RCC 7860 (cell line): Measurements from ENCODE around the gene NXPH1.

ENCODE experiments used
- DNase-seq: peaks from one replicate; pipeline ENCODE4 v3.0.0-alpha.2; 2015; ENCODE audit warnings: low spot score
- FAIRE-seq: peaks from 2 replicates; lab custom pipeline; 2012; peaks lifted over from hg19 to GRCh38; lab: Jason Lieb, UNC

Gene NXPH1

GRCh38 chr7:8433477-8434289, at the start of gene NXPH1:
NXPH1 (plus strand) TSS chr7:8433609.
- no peak for FAIRE-seq
- no peak for DNase-seq

- DNase-seq (no peak), FAIRE-seq (no peak)
Measured at GRCh38 chr7:8384901-8385300, 48.5 kb upstream of the NXPH1 start.

GRCh38 chr7:8386926-8387550, 46.4 kb upstream of the NXPH1 start:
- FAIRE-seq, result no peak
- no peak for DNase-seq

DNA sequence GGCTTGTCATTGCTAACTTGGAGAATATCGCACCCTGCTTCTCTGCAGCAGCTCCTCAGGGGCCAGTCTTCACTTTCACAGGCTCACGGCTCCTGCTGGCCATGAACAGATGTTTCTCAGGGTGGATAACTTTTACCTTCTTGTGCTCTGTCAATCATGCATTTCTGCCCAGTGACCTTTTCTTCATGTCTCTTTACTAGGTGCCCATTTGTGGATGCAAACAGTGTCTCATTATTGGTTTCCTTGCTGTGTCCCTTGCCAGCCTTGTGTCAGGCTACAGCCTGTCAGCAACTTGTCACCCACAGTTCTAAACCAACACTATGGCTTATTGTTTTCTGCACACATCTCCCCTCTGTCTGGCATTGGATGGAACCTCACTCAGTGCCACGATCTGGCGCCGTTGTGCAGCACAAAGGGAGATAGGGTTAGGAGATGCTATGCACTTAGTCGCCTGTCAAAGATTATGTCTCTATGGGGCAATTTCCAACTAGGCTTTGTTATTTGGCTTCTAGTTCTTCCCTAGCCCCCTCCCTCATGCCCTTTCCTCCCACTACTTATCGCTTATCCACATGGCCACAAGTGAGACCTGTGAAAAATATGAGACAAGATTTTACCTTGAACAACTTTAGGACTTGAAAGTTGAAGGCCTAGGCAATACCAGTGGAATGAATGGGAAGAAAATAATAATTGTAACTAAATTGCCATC, 45.7 kb upstream of the NXPH1 start:
- DNase-seq, result no peak
- FAIRE-seq, result no peak

GRCh38 chr7:8388257-8388625, 45.2 kb upstream of the NXPH1 start:
- no peak for FAIRE-seq

GRCh38 chr7:8389593-8390261, 43.7 kb upstream of the NXPH1 start:
- DNase-seq (no peak), FAIRE-seq (no peak)

More at GRCh38 chr7:8388257-8388625, 45.2 kb upstream of the NXPH1 start:
- no peak for DNase-seq

- DNase-seq (no peak), FAIRE-seq (no peak)
Measured at GRCh38 chr7:8390262-8390626, 43.2 kb upstream of the NXPH1 start.

DNA sequence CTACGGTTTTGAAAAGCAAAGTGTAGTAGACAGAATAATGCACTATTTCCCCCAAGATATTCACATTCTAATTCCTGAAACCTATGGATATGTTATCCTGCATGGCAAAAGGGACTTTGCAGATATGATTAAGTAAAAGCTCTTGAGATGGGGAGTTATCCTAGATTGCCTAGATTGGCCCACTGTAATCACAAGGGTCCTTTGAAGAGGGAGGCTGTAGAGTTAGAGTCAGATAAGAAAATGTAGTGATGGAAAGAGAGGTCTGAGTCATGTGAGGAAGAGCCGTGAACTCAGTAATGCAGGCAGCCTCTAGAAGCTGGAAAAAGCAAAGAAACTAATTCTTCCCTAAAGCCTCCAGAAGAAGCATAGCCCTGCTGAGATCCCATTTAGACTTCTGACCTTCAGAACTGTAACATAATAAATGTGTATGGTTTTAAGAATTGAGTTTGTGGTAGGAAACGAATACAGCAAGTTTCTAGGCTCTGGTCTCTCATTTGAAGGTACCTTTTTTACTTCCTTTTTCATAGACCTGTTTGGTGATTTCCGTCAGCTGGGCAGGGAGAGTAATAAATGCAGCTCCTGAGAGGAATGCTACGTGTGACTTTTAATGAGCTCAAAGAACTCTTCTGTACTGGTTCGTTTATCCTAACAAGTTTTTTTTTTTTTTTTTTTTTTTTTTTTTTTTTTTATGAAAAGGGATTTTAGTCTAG, 41.9 kb upstream of the NXPH1 start:
- FAIRE-seq, result no peak

GRCh38 chr7:8396294-8396693, 37.1 kb upstream of the NXPH1 start:
- FAIRE-seq (no peak), DNase-seq (no peak)

More for the DNA sequence above, 41.9 kb upstream of the NXPH1 start:
- no peak for DNase-seq

- DNase-seq, result no peak
- FAIRE-seq, result no peak
Measured at GRCh38 chr7:8408871-8409270, 24.5 kb upstream of the NXPH1 start.

DNA sequence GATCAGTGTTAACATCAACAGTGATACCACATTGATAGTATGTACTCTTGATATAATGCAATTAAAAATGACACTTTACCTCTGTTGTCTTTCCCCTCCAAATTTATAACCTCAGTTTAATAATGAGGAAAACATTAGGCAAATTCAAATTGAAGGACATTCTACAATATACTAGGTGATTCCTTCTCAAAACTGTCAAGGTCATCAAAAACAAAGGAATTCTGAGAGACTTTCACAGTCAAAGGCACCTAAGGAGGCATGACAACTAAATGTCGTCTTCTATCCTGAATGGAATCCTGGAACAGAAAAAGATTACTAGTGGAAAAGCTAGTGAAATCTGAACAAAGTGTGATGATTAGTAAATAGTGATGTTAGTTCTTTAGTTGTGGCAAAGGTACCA, 22.3 kb upstream of the NXPH1 start:
- FAIRE-seq (no peak), DNase-seq (no peak)

DNA sequence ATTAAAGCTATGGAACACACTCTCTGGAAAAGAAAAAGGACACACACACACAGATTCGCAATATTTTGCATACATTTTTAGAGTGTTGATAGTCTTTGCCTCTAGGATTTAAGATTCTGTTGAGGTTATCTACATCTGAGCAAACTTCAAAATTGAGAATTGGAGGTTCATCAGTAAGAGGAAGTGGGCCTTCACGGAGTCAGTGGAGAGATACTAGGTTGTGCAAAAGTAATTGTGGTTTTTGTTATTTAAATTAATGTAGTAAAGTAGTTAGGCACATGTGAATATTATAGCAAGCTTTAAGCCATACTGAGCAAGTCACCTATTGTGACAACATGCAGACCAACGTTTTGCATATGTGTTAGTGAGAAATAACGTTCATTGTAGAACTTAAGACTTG, 19.8 kb upstream of the NXPH1 start:
- DNase-seq (no peak), FAIRE-seq (no peak)

DNA sequence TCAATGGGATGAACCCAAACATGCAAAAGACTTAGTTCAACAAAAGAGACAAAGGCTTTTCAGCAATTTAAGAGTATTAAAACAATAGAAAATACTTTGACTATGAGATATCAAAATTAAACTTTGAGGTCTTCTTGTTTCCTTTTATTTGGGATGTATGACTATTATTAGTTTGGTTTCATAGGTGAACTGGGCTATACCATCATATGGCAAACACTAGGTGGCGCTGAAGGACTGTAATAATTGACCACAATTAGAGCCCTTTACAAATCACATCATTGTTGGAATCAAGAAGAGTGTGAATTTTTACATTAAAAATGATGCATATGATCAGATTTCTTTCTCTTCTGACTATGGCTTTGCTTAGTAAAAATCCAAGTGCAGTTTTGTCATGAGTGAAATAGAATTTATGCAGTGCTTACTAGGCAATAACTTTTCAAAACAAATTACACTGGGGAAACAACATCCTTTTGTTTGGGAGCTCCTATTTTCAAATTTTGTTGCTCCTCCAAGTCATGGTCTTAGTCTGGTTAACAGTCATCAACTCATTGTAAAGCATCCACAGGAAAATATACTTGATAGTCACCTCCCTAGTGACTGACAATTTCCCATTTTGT, 14.7 kb upstream of the NXPH1 start:
- FAIRE-seq (peak; percentile 79), DNase-seq (peak; percentile 33)

DNA sequence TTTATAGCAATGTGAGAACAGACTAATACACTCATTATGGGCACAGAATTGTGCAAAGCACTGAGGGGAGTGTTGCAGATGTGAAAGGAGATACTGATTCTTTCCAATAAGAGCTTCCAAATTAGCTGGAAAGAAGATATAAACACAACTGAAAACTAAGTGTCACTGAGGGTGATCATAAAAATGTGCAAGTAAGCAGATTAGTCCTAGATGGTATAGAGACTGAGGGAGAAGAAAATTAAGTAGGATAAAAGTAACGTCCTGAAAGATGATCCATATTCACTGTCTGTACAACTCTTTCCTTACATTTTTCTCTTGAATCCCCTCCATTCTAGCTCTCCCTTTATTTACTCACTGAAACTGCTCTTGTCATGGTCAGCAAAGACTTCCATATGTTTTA, 11.2 kb upstream of the NXPH1 start:
- FAIRE-seq, result no peak
- DNase-seq, result no peak

GRCh38 chr7:8423057-8423456, 10.4 kb upstream of the NXPH1 start:
- FAIRE-seq (no peak), DNase-seq (peak; percentile 36)

GRCh38 chr7:8425223-8425622, 8.2 kb upstream of the NXPH1 start:
- no peak for FAIRE-seq
- DNase-seq, result no peak

GRCh38 chr7:8430643-8431042, 2.8 kb upstream of the NXPH1 start:
- DNase-seq, result no peak
- no peak for FAIRE-seq

DNA sequence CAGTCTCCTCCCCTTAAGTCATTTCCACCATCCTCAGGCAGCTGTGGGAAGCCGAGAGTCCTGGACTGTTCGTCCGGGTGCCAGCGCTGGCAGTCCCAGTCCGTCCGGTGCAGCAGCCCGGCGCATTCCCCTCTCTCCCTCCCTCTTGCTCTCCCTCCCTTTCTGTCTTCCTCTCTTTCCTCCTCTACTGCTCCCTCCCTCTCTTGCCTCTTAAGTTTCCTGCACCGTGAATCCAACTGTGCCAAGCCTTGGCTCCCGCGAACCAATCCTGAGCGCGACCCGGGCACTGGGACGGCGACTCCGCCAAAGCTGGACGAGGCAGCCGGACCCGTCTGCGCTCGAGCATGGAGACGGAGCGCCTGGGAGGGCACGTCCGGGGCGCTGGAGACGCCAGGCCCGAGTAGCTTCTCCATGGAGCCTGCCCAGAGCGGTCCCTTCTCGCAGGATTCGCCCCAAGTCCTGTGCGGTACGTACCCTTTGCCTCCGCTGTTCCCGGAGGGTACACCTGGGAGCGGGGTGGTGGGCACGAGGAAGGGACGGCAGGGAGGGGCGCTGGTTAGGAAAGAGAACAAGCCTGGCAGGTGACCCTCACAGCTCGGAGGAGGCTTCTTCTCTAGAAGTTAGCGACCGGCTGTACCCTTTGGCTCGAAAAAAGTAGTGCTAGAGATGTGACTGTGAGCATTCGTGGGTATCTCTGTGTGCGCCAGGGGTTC, 1.0 kb downstream of the NXPH1 start:
- DNase-seq (no peak), FAIRE-seq (no peak)

GRCh38 chr7:8435095-8435494, 1.7 kb downstream of the NXPH1 start:
- DNase-seq (no peak), FAIRE-seq (no peak)
